GM21528 (cell line): ENCODE data around the gene ARHGEF2.

Experiments
- ATAC-seq: cut with Tn5 transposase; IDR thresholded peaks from one replicate; pipeline ENCODE4 v1.9.1; 2021; ENCODE audit warnings: mild to moderate bottlenecking, moderate library complexity; ENCODE audit not compliant: unreplicated experiment, low FRiP score

The ARHGEF2 gene

DNA sequence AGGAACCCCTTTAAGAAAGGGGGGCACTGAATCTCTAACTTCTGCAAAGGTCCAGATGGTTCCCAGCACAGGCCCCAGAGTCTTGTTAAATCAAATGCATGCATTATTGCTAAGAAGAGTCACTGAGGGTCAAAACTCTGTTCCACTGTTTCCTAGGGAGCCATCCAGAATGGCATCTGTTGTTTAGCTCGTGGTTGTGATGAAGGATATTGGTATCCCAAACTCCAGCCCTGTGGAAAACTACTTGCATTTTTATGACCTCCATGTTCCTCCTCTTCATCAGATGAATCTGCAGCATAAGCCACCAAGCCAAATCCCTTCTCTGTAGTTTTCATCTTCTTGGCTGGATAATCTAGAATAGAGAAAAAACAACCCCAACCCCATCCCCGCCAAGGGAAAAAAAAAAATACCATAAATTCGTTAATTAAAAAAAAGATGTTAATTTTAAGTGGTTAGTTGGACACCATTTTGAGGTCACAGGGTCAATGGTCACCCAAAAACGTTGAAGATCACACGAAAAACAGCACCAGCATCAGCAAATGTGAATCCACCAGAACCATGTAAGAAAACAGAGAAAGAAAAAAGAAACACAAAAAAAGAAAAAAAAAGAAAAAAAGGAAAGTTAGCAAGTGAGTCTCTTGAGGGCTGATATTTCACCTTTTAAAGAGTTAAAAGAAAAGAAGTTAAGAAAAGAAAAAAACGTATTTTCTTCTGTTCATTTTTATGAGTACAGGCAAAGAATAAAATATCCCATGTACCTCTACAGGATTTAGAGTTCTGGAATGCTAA lies 64.2 kb downstream of the ARHGEF2 start:
- no peak for ATAC-seq

DNA sequence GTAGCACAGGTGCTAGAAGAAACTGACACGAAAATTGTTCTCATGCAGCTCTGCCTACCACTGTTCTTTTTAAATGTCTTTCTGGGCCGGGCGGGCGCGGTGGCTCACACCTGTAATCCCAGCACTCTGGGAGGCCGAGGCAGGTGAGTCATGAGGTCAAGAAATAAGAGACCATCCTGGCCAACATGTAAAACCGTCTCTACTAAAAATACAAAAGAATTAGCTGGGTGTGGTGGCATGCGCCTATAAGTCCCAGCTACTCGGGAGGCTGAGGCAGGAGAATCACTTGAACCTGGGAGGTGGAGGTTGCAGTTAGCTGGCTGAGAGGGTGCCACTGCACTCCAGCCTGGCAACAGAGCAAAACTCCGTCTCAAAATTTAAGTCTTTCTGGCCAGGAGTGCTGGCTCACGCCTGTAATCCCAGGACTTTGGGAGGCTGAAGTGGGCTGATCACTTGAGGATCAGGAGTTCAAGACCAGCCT lies 66.3 kb downstream of the ARHGEF2 start:
- ATAC-seq = no peak

DNA sequence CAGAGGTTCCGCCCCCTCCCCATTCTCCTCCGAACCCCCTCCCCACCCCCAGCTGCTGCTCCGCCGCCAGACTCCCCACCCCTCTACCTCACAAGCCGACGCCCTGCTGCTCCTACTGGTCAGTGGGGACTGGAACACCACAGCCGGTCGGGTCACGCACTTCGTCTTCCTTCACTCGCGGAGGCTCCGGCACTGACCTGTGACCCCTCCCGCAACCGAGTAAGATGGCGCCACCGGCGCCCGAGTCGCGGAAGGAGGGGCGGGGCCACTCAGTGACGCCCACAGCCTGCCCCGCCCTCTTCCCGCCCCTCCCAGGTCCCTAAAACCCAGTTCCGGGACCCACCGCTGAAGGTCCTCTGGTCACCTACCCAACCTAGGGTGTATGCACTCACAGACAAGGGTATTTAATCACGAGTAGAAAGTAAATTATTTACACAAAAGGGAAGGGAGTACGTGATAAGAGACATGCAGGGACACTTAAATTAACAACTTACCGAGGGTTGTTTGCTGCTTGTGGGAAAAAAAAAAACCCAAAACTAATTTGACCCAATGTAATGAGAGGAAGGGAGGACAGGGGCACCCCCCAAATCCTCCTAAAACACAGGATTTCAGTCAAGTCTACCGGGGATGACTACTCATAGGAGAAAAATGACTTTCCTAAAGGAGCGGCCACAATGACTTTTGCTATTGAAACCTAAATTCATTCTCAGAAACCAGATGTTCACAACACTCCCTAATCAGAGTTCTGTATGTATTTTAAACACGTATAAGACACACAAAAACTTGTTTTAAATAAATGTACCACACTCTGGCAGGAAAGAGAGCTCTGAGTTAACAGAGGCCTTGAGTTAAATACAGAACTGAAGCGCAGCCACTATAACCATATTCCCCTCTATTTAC lies 66.9 kb downstream of the ARHGEF2 start, which contains the start of gene RIT1:
Gene RIT1, minus strand, starts transcription at position 194 of the 900 bp plus-strand sequence. CDS start 588 bp downstream, outside the sequence.
- peak; percentile 77 for ATAC-seq

DNA sequence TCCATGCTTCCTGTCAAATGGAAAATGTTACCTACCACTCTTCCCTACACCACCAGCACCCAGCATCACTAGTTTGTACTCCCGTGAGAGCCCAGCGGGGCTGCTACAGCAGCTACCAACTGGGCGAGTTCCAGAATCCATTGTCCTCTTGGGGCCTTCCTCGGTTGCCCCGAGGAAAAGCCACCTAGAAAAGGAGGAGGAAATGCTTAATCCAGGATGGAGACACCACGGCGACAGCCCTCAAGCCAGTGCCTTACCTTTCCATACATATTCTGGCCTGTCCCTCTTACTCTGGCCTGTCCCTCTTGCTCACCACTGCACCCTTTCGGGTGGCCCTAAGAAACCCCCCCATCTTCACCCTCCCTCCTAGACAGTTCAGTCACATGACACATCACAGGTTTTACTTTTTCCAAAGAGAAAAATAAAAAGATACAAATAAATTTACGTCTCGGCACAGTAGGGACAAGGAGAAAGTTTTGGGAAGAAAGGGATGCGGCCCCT lies 67.7 kb downstream of the ARHGEF2 start:
- no peak for ATAC-seq

DNA sequence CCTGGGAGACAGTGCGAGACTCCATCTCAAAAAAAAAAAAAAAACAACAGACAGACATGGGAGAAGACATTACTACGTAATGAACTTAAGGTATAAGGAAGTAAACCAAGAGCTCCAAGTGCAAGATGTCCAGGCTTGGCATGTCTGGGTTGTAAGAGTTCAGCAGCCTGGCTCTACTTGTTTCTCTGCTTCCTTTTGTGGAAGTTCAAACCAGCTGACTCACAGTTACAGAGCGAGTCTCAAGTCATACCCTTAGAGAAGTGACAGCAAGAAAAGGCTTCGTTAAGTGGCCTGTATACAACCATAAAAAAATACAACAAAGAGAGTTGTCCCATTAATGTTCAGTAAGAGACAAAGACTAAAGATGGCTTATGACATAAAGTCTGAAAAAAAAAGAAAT lies 68.5 kb downstream of the ARHGEF2 start:
- ATAC-seq = no peak

DNA sequence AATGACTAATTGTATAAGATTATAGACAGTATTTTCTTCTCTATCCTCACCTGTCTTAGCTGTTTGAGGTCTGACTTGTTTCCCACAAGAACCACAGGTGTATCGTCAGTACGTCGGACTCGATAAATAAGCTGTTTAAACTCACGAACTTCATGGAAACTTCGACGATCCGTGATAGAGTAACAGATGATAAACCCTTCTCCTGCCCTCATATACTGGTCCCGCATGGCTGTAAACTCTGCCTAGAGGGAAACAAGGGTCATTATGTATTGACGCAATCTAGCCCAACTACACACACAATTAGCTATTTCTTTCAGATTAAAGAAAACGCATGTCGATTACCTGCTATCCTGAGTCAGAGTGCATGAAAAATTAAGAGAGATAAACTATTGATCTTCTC lies 74.1 kb downstream of the ARHGEF2 start:
- ATAC-seq = no peak

DNA sequence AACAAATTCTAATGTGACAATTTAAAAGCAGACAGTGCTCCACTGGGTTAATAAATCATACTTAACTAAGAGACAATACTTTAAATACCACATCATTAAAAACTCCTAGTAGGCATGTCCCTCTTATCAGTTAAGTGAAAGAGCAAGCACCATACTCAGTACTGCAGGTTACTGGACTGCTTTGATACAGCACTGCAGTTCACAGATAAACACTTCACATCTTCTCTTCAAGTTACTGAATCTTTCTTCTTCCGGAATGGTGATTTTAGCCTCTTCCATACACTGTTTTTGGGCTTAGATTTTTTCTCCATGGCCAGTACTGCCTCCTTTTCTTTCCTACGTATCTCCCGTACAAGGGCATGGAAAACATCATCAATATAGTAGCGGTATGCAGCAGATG lies 78.2 kb downstream of the ARHGEF2 start:
- ATAC-seq = no peak

DNA sequence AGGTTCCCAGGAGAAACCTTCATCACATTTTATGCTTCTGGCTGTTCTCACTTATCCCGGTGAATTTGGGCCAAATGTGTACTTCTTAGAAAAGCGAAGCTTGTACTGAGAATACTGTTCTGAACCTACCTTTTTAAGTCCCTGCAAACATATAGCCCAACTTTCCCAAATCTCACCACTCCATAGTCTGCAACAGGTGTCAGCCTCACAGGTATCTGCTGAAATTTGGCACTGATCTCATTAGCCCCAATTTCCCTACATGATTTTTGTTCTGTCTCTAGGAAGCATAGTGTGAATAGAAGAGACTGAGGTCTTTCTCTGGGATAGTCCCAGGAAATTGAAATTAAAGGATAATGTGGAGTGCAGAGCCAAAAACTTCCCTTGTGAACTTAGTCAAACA lies 78.7 kb downstream of the ARHGEF2 start:
- no peak for ATAC-seq

DNA sequence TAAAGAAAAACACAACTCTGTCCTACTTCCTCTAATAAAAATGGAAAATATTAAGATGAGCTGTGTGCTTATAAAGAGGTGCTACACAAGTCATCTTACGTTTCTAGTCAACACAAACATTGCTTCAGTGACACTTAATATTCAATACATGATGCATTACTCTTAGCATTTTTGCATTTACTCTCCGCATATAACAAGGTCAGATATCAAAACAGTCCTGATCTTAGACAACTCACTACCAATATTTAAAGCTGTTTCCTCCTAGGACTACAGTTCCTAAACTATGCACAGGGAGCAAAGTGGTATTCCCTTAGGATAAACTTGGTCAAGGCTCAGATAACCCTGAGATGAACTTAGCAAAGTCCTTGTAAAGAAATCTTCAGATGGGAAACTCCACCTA lies 79.5 kb downstream of the ARHGEF2 start:
- ATAC-seq = no peak

DNA sequence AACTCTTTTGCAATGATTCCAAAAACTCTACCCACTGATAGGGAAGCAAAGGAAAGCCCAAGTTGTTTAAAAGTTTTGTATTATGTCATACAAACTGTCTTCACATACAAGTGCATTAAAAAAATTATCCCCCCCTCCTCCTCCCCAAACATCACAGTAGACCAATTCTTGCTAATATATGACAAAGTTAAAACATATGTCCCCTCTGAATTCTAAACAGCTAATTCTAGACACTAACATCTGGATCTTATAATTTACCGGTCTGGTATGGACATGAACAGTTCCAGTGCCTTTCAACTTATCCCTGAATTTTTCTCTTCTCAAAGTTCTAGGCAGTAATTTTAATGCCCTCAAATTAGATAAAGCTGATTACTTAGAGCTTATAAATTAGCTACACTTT lies 80.6 kb downstream of the ARHGEF2 start:
- no peak for ATAC-seq
